Measurements from ENCODE around the gene TCL1A.
A peak's percentile ranks its signal among the peaks of the same experiment; 100 is the strongest.

TCL1A gene

DNA sequence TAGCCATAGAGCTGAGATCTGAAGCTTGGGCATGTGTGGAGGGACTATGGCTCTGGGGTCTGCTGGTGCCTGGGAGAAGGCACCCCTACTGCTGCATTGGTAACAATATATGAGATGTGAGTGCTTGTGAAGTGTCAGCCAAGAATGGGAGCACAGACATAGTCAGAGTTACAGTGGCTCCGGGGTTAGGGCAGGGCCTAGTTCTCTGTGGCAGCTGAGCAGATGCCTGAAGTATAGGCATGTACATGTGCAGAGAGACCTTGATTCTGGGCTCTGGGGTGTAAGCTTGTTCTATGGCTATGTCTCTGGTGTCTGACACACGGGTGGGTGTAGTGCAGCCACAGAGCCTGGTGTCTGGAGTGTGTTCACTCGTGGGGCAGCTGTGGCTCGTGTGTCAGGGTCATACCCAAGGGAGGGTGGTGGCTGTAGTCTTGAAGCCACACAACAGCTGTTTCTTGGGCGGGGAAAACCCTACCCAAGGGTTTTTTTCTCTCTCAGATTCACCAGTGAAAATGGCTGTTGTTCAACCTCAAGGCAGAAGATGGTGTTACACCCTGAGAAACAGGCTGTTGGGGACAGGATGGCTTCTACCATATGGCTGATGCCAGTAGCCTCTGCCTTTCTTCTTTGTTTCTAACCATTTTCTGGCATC, 11.9 kb upstream of the TCL1A start:
- H3K36me3 Mint-ChIP-seq (ENCODE audit: low read depth) = no peaks in the 10 kb centered on the region
- H3K27ac Mint-ChIP-seq = peak overlapping the region; percentile 65
- peaks cover 17% of the 10 kb centered on the region for H3K4me1 Mint-ChIP-seq (ENCODE audit: low read depth)
- H3K9me3 Mint-ChIP-seq = peaks cover 15% of the 10 kb centered on the region
- peaks cover 29% of the 10 kb centered on the region for H3K27me3 Mint-ChIP-seq
- H3K4me3 Mint-ChIP-seq = peak overlapping the region; percentile 15

DNA sequence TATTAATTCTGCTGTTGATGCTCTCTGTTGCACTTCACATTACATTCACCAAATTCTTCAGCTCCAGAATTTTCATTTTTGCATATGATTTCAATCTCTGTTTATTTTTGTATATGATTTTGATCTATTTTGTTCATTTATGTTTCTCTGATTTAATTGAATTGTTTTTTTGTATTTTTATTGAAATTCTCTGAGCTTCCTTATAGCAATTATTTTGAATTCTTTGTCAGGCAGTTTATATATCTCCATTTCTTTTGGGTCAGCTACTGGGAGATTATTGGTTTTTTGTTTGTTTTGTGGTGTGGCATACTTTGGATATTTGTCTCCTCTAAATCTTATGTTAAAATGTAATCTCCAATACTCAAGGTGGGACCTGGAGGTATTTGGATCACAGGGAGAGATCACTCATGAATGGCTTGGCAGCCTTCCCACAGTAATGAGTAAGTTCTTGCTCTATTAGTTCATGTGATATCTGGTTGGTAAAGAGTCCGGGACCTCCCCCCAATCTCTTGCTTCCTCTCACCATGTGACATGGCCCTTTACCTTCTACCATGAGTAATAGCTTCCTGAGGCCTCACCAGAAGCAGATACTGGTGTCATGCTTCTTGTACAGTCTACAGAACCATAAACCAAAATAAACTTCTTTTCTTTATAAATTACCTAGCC, 8.7 kb upstream of the TCL1A start:
- Mint-ChIP-seq H3K27me3 (peaks cover 13% of the 10 kb centered on the region), H3K9me3 (peaks cover 15% of the 10 kb centered on the region), H3K27ac (no peak overlapping the region), H3K4me1 (ENCODE audit: low read depth) (no peaks in the 10 kb centered on the region), H3K4me3 (no peak overlapping the region), H3K36me3 (ENCODE audit: low read depth) (no peaks in the 10 kb centered on the region)

DNA sequence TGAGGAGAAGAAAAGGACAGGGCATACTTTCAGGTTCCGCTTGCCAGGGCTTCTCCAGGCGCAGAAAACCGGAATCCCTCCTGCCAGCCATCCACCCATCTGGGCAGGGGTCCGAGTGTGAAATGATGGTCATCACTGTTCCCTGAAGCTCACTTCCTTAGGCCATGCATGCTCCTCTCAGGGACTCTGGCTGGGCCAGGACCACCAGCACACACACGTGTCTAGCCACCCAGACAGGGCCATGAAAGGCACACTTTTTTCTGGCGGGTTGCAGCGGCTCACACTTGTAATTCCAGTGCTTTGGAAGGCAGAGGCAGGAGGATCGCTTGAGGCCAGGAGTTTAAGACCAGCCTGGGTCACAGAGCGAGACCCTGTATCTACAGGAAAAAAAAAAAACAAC, 1.5 kb downstream of the TCL1A start:
- Mint-ChIP-seq H3K4me3 (peak overlapping the region; percentile 65), H3K27ac (peak overlapping the region; percentile 54), H3K27me3 (peaks cover 16% of the 10 kb centered on the region), H3K36me3 (ENCODE audit: low read depth) (no peaks in the 10 kb centered on the region), H3K4me1 (ENCODE audit: low read depth) (peaks cover 4% of the 10 kb centered on the region), H3K9me3 (no peaks in the 10 kb centered on the region)

DNA sequence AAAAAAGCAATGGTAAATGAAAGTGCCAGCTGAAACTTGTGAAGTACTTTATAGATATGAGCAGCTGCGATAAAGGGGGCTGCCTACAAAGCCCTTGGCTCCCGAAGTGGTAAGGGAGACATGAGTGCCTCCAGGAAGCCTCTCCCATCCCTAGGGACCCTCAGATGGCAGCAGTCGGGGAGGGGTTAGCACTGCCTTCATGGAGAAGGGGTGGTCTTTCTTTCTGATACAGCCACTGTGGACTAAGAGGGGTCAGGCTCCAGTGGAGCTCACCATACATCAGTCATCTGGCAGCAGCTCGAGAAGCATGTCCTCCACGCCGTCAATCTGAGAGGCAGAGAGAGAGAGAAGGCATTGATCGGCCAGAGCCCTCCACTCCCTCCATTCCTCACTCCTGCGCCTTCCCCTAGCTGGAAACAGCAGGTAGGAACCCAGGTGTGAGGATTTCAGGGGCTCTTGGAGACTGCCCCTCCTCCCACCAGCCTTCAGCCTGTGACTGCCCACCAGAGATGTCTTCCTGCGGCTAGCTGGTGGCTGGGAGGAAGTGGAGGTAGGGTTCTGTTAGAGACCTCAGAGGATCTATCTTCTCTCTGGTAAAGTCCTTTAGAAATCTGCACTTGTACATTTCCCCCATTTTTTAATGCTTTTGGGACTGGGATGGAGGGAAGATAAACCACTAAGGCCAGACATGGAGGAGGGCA, 2.3 kb downstream of the TCL1A start:
- peaks cover 16% of the 10 kb centered on the region for H3K27me3 Mint-ChIP-seq
- peak overlapping the region; percentile 54 for H3K27ac Mint-ChIP-seq
- H3K4me3 Mint-ChIP-seq = peak overlapping the region; percentile 65
- no peaks in the 10 kb centered on the region for H3K9me3 Mint-ChIP-seq
- H3K4me1 Mint-ChIP-seq (ENCODE audit: low read depth) = peaks cover 5% of the 10 kb centered on the region
- H3K36me3 Mint-ChIP-seq (ENCODE audit: low read depth) = no peaks in the 10 kb centered on the region

GRCh38 chr14:95710106-95710505, 3.8 kb downstream of the TCL1A start:
- no peak overlapping the region for H3K4me3 Mint-ChIP-seq
- peak overlapping the region; percentile 61 for H3K27ac Mint-ChIP-seq
- H3K36me3 Mint-ChIP-seq (ENCODE audit: low read depth) = no peaks in the 10 kb centered on the region
- H3K4me1 Mint-ChIP-seq (ENCODE audit: low read depth) = peaks cover 5% of the 10 kb centered on the region
- peaks cover 28% of the 10 kb centered on the region for H3K27me3 Mint-ChIP-seq
- no peaks in the 10 kb centered on the region for H3K9me3 Mint-ChIP-seq

GRCh38 chr14:95707327-95707726, 6.6 kb downstream of the TCL1A start:
- Mint-ChIP-seq H3K9me3 (no peaks in the 10 kb centered on the region), H3K4me1 (ENCODE audit: low read depth) (peaks cover 11% of the 10 kb centered on the region), H3K36me3 (ENCODE audit: low read depth) (no peaks in the 10 kb centered on the region), H3K4me3 (no peak overlapping the region), H3K27me3 (peaks cover 36% of the 10 kb centered on the region), H3K27ac (peak overlapping the region; percentile 45)

GRCh38 chr14:95705518-95705917, 8.4 kb downstream of the TCL1A start:
- Mint-ChIP-seq H3K27ac (no peak overlapping the region), H3K4me3 (no peak overlapping the region), H3K27me3 (peaks cover 49% of the 10 kb centered on the region), H3K9me3 (no peaks in the 10 kb centered on the region), H3K4me1 (ENCODE audit: low read depth) (peaks cover 11% of the 10 kb centered on the region), H3K36me3 (ENCODE audit: low read depth) (no peaks in the 10 kb centered on the region)

DNA sequence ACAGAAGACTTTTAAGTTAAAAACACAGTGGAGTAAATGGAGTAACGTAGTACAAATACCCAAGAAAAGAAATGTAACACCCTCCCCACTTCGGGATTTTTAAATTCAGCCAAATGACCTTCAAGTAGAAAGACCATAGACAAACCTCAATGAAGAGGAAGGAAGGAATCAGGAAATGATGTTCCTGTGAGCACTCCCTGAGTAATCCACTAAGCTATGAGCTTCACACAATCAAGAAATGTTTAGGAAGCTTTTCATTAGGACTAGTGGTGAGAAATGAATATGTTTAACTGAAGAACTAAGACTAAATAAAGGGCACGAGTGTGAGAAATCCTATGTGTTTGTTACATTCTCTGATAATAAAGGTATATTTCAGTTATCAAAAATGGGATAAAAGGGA, 10.1 kb downstream of the TCL1A start:
- Mint-ChIP-seq H3K27me3 (peaks cover 49% of the 10 kb centered on the region), H3K4me1 (ENCODE audit: low read depth) (peaks cover 24% of the 10 kb centered on the region), H3K27ac (peak overlapping the region; percentile 19), H3K36me3 (ENCODE audit: low read depth) (no peaks in the 10 kb centered on the region), H3K4me3 (no peak overlapping the region), H3K9me3 (no peaks in the 10 kb centered on the region)

DNA sequence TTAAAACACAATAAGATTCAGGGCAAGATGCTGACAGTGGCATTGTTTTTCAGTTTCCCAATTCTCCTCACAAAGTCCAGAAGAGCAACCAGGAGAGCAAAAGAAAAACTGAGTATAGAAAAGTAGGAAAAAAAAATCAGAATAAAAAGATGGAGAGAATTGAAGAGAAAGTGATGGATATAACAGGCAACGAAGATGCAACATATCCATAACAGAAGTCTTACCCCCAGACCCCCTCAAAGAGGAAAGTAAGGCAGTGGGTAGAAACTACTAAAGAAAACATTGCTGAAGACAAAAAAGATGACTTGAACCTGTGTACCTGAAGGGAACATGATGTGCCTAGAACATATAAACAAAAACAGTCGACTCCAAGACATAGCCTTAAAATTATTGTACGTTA, 10.6 kb downstream of the TCL1A start:
- Mint-ChIP-seq H3K4me1 (ENCODE audit: low read depth) (peaks cover 26% of the 10 kb centered on the region), H3K4me3 (no peak overlapping the region), H3K27me3 (peaks cover 51% of the 10 kb centered on the region), H3K9me3 (no peaks in the 10 kb centered on the region), H3K36me3 (ENCODE audit: low read depth) (no peaks in the 10 kb centered on the region), H3K27ac (no peak overlapping the region)

DNA sequence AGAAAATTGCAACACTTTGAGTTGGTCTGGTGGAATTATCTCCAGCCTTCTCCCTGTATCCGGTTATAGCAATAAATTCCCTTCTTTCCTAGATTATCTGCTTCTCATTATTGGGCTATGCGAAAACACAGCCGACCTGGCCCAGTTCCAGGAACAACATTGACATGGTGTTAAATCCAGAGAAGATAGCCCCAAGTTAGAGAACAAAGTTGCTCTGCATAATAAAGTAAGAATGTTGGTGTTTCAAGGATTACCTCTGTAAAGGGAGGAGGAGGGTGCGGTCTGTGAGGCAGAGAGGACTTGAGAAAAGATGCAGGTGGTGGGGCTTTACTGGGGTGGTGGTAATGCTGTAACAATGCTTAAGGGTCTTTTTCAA, 12.1 kb downstream of the TCL1A start:
- peaks cover 29% of the 10 kb centered on the region for H3K4me1 Mint-ChIP-seq (ENCODE audit: low read depth)
- H3K36me3 Mint-ChIP-seq (ENCODE audit: low read depth) = no peaks in the 10 kb centered on the region
- H3K9me3 Mint-ChIP-seq = no peaks in the 10 kb centered on the region
- no peak overlapping the region for H3K4me3 Mint-ChIP-seq
- no peak overlapping the region for H3K27ac Mint-ChIP-seq
- H3K27me3 Mint-ChIP-seq = peaks cover 54% of the 10 kb centered on the region

- H3K4me3 Mint-ChIP-seq = no peak overlapping the region
- no peaks in the 10 kb centered on the region for H3K9me3 Mint-ChIP-seq
- H3K27ac Mint-ChIP-seq = peak overlapping the region; percentile 19
- H3K4me1 Mint-ChIP-seq (ENCODE audit: low read depth) = peaks cover 35% of the 10 kb centered on the region
- H3K36me3 Mint-ChIP-seq (ENCODE audit: low read depth) = no peaks in the 10 kb centered on the region
- H3K27me3 Mint-ChIP-seq = peaks cover 54% of the 10 kb centered on the region
These were observed 13.5 kb downstream of the TCL1A start for GRCh38 chr14:95700221-95700976.

DNA sequence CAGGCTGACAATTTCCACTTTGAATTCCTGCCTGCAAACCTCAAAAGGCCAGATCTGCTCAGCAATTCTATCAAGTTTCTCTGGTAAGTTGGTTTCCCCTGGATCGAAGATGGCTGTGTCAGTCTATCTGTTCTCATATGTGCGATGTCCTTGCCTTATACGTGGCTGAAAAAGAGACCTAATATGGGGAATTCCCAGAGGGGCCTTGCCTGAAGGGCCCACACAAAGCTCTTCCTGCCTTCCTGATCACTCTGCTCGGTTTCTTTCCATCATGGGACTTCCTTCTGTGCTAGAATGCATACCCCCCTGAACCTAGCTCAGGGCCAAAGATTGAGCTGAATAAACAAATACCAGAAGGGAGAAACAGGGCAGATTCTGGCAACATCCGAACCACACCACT, 14.5 kb downstream of the TCL1A start:
- H3K27ac Mint-ChIP-seq = peak overlapping the region; percentile 71
- H3K4me1 Mint-ChIP-seq (ENCODE audit: low read depth) = peaks cover 35% of the 10 kb centered on the region
- H3K4me3 Mint-ChIP-seq = no peak overlapping the region
- H3K27me3 Mint-ChIP-seq = peaks cover 49% of the 10 kb centered on the region
- H3K9me3 Mint-ChIP-seq = no peaks in the 10 kb centered on the region
- no peaks in the 10 kb centered on the region for H3K36me3 Mint-ChIP-seq (ENCODE audit: low read depth)

DNA sequence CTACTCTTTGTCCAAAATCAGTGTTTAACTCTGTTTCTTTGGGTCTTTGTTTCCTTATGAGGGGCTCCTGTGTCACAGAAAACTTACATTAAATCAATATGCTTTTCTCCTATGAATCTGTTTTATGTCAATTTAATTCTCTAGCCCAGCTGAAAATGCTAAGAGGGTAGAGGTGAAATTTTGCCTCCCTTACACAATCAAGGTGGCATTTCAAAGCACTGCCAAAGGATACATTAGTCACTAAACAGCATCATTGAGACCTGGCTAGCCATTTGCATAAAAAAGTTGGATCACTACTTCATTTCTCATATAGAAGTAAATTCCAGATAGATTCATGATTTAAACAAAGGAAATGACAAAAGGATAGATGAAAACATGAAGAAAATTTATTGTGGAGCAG, 15.6 kb downstream of the TCL1A start:
- Mint-ChIP-seq H3K27me3 (peaks cover 44% of the 10 kb centered on the region), H3K4me3 (no peak overlapping the region), H3K27ac (peak overlapping the region; percentile 19), H3K4me1 (ENCODE audit: low read depth) (peaks cover 29% of the 10 kb centered on the region), H3K9me3 (no peaks in the 10 kb centered on the region), H3K36me3 (ENCODE audit: low read depth) (no peaks in the 10 kb centered on the region)

- H3K4me1 Mint-ChIP-seq (ENCODE audit: low read depth) = peaks cover 29% of the 10 kb centered on the region
- H3K27ac Mint-ChIP-seq = peak overlapping the region; percentile 4
- H3K4me3 Mint-ChIP-seq = no peak overlapping the region
- peaks cover 40% of the 10 kb centered on the region for H3K27me3 Mint-ChIP-seq
- no peaks in the 10 kb centered on the region for H3K36me3 Mint-ChIP-seq (ENCODE audit: low read depth)
- H3K9me3 Mint-ChIP-seq = no peaks in the 10 kb centered on the region
These were observed 16.2 kb downstream of the TCL1A start for GRCh38 chr14:95697764-95698163.

- peaks cover 29% of the 10 kb centered on the region for H3K4me1 Mint-ChIP-seq (ENCODE audit: low read depth)
- peaks cover 31% of the 10 kb centered on the region for H3K27me3 Mint-ChIP-seq
These were observed 17.2 kb downstream of the TCL1A start for GRCh38 chr14:95696741-95697140.

More at GRCh38 chr14:95696741-95697140, 17.2 kb downstream of the TCL1A start:
- H3K27ac Mint-ChIP-seq = peak overlapping the region; percentile 66
- no peaks in the 10 kb centered on the region for H3K9me3 Mint-ChIP-seq
- no peaks in the 10 kb centered on the region for H3K36me3 Mint-ChIP-seq (ENCODE audit: low read depth)
- no peak overlapping the region for H3K4me3 Mint-ChIP-seq
